ENCODE data around the gene AGAP1. TPM values are rescaled to one million over a fixed set of nuclear protein-coding genes. Genes with fewer than 3 reads are reported as not detected.

The AGAP1 gene
- total RNA-seq, 2 experiments from 2014 or later: 2.4 to 4.5 TPM

GRCh38 chr2:235556901-235557300, 63.1 kb downstream of the AGAP1 start:
- POLR2A ChIA-PET: no interaction called here
- Mint-ChIP-seq H3K4me1 (no peaks in the 10 kb centered on the region), H3K9me3 (no peaks in the 10 kb centered on the region), H3K27ac (no peak overlapping the region), H3K36me3 (no peaks in the 10 kb centered on the region), H3K27me3 (peaks cover 7% of the 10 kb centered on the region), H3K4me3 (no peak overlapping the region)
- DNase-seq: no peak
- ATAC-seq (ENCODE audit: low read depth): no peak

- ATAC-seq (ENCODE audit: low read depth): no peak
- H3K9me3 Mint-ChIP-seq: no peaks in the 10 kb centered on the region
- no peak overlapping the region for H3K4me3 Mint-ChIP-seq
- POLR2A ChIA-PET: no interaction called here
- peaks cover 4% of the 10 kb centered on the region for H3K27me3 Mint-ChIP-seq
- no peak for DNase-seq
- H3K36me3 Mint-ChIP-seq: no peaks in the 10 kb centered on the region
- H3K4me1 Mint-ChIP-seq: no peaks in the 10 kb centered on the region
- H3K27ac Mint-ChIP-seq: no peak overlapping the region
Observed at GRCh38 chr2:235557903-235558302, 64.1 kb downstream of the AGAP1 start.

DNA sequence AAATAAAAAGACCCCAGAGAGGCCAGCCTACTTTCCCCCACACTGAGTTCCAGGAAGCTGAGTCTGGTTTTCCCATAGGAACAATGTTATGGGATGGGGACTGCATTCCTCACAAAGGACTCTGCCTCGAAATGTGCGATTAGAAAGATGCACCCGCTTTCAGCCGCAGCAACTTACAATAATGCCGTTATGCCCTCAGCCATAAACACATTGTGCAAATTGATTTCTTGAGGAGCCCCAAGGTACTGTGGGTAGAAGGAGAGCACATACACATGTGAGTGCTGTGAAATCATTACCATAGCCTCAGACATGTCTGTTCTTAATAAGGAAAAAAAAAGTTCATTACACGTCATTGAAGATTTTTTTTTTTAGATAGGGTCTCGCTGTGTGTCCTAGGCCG, 64.7 kb downstream of the AGAP1 start:
- no peaks in the 10 kb centered on the region for H3K36me3 Mint-ChIP-seq
- no peak overlapping the region for H3K4me3 Mint-ChIP-seq
- ATAC-seq (ENCODE audit: low read depth): no peak
- no peak overlapping the region for H3K27ac Mint-ChIP-seq
- H3K9me3 Mint-ChIP-seq: no peaks in the 10 kb centered on the region
- peaks cover 6% of the 10 kb centered on the region for H3K27me3 Mint-ChIP-seq
- H3K4me1 Mint-ChIP-seq: no peaks in the 10 kb centered on the region
- POLR2A ChIA-PET: no interaction called here
- DNase-seq: no peak

- DNase-seq (no peak), ATAC-seq (ENCODE audit: low read depth) (no peak)
- Mint-ChIP-seq H3K27me3 (peaks cover 6% of the 10 kb centered on the region), H3K27ac (no peak overlapping the region), H3K4me3 (no peak overlapping the region), H3K36me3 (no peaks in the 10 kb centered on the region), H3K9me3 (no peaks in the 10 kb centered on the region), H3K4me1 (no peaks in the 10 kb centered on the region)
- POLR2A ChIA-PET: no interaction called here
Observed at GRCh38 chr2:235560345-235560744, 66.5 kb downstream of the AGAP1 start.

DNA sequence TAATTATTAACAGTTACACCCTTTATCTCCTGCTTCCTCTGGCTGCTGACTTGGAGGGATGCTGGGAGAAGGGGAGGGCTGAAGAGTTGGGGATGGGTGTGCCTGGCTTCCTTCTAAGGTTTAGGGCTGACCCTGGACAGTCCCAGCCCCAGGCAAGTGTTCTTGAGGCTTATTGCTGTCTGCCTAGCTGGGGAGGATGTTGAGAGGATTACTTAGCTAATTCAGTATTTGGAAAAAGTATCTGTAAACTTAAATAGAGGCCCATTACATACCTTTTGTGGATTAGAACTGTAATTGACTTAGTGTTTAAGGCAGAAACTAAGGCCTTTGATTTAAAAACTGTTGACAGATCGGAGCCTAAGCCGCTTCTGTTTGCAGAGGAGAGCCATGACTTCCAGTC, 67.6 kb downstream of the AGAP1 start:
- Mint-ChIP-seq H3K9me3 (no peaks in the 10 kb centered on the region), H3K4me3 (no peak overlapping the region), H3K4me1 (peaks cover 1% of the 10 kb centered on the region), H3K27me3 (peaks cover 6% of the 10 kb centered on the region), H3K27ac (no peak overlapping the region), H3K36me3 (no peaks in the 10 kb centered on the region)
- POLR2A ChIA-PET: no interaction called here
- ATAC-seq (ENCODE audit: low read depth) (no peak), DNase-seq (no peak)

DNA sequence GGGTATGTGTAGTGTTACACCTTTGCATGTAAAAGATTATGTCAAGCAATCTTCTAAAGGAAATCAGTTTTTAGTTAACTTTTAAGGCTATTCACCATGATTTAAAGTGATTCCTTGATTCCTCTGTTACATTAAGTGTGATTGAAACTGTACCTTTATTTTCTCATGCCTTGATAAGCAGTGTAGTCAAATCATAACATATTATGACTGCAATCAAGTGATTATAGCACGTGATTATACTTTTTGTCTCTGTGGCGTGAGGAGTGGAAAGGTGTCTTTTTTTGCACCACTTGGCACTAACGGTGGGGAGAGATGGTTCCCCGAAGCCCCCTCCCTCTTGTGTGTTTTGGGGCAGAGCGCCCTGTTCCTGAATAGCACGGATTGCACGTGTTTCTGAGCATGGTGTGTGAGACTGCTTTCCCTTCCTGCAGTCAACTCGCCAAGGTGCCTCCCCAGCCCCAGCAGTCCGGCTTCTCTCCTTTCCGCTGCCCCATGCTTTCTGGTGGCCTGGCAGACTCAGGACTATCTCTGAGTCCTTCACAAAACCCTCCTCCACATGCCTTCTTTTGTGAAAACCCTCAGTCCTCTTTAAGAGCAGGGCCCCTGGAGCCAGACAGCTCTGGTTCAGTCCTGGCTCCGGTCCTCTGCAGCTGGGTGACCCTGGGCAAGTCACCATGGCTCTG, 68.4 kb downstream of the AGAP1 start:
- Mint-ChIP-seq H3K27ac (no peak overlapping the region), H3K36me3 (no peaks in the 10 kb centered on the region), H3K4me3 (no peak overlapping the region), H3K4me1 (peaks cover 2% of the 10 kb centered on the region), H3K27me3 (peaks cover 6% of the 10 kb centered on the region), H3K9me3 (no peaks in the 10 kb centered on the region)
- POLR2A ChIA-PET: no interaction called here
- DNase-seq: no peak
- no peak for ATAC-seq (ENCODE audit: low read depth)

DNA sequence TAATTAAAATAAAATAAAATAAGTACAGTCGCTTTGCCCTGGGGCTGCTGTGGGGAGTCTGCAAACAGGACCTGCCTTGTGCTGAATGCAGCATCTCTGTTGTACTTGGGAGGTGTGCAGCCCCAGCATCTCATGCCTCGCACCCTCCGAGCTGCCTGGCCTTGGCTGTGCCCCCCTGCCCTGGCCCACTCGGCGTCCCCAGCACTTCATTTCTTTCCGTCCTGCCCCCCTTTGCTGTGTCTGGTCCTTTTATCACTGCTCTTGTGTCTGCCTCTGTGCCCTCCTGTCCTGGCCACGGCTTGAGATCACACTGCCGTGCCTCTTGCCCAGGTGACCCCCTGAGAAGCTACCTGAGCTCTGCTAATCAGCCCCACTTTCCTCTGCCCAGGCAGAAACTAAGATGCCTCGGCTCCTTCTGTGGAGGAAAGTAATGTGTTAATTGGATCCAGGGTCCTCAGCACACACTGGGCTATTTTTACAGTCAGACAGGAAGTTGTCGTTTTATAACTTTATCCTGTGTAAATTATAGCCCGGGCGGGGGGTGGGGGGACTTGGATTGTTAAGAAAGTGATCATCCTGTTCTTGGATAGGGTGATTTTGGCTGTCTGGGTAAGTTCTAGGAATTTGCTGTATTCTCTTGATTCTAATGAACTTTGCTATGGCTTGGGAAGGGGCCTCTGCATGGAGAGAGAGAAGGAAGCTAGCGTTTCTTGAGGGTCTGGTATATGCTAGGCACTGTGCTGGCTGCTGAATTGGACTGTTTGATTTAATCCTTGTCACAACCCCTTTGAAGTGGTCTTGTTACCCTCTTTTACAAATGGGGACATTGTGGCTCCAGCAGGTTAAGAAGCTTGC, 69.4 kb downstream of the AGAP1 start:
- H3K4me1 Mint-ChIP-seq: peaks cover 4% of the 10 kb centered on the region
- POLR2A ChIA-PET: no interaction called here
- no peak for ATAC-seq (ENCODE audit: low read depth)
- peaks cover under 1% of the 10 kb centered on the region for H3K9me3 Mint-ChIP-seq
- no peak overlapping the region for H3K4me3 Mint-ChIP-seq
- no peak overlapping the region for H3K27ac Mint-ChIP-seq
- DNase-seq: no peak
- peaks cover 6% of the 10 kb centered on the region for H3K27me3 Mint-ChIP-seq
- no peaks in the 10 kb centered on the region for H3K36me3 Mint-ChIP-seq

DNA sequence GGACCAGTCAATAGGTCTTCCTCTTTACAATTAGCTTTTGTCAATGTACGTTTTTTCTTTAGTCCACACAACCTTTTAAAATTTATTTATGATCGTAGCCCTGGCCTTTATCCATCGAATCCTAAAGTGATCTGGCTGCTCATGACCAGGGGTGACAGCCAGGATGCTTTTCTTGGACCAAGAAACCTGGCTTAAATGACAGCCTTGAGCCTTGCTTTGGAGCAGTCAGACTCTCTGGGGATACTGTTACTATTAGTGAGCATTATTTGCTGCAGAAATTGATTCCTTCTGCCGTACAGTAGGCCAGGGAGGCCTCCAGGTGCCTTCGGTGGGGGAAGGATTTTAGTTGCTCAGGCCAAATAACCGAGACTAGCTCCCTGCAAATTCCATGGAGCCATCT, 70.2 kb downstream of the AGAP1 start:
- DNase-seq (no peak), ATAC-seq (ENCODE audit: low read depth) (no peak)
- Mint-ChIP-seq H3K36me3 (no peaks in the 10 kb centered on the region), H3K27ac (no peak overlapping the region), H3K9me3 (peaks cover 2% of the 10 kb centered on the region), H3K4me1 (peaks cover 4% of the 10 kb centered on the region), H3K27me3 (peaks cover 6% of the 10 kb centered on the region), H3K4me3 (no peak overlapping the region)
- POLR2A ChIA-PET: no interaction called here

GRCh38 chr2:235564884-235565530, 71.2 kb downstream of the AGAP1 start:
- Mint-ChIP-seq H3K9me3 (peaks cover 2% of the 10 kb centered on the region), H3K27me3 (peaks cover 6% of the 10 kb centered on the region), H3K27ac (no peak overlapping the region), H3K4me3 (no peak overlapping the region), H3K4me1 (peaks cover 4% of the 10 kb centered on the region), H3K36me3 (no peaks in the 10 kb centered on the region)
- ATAC-seq (ENCODE audit: low read depth) (no peak), DNase-seq (no peak)
- POLR2A ChIA-PET: no interaction called here

DNA sequence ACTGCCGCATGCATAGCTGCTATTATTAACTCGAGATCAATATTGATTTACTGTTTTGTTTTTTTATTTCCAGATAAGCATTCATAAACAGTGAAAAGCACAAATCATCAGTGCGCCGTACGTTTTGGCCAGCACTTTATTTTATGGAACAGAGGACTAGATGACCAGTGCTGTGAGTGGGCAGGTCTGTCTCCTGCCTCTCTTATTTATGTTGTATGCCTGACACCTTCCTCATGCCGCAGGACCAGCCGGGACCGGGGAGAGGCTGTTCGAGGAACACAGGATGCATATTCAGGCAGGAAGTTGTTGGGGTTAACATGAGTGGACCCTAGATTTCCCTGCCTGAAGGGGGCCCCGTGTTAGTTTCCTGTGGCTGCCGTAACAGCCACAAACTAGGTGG, 72.6 kb downstream of the AGAP1 start:
- H3K27ac Mint-ChIP-seq: no peak overlapping the region

DNA sequence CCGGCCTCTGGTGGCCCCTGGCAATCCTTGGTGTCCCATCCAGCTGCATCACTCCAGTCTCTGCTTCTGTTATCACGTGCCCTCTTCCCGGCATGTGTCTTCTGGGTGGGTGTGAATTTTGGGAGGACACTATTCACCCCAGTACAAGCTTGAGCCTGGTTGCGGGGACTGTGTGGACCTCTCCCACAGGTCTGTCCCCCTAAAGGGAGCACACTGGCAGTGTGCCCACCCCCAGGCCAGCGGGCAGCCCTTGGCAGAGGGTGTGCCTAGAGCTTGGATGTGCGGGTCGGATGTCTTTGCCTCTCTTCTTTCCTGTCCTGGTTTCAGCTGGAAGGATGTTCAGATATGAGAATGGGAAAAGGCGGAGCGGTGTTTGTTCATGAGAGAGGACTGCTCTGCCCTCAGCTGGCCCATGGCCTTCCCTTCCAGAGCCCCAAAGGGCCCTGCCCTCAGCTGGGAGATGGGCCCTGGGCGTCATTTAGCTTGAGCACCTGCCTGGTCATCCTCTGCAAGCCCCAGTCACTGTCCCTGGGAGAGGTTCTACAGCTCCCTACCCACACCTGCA, 73.2 kb downstream of the AGAP1 start:
- no peak overlapping the region for H3K4me3 Mint-ChIP-seq
- H3K4me1 Mint-ChIP-seq: peaks cover 4% of the 10 kb centered on the region
- H3K27ac Mint-ChIP-seq: no peak overlapping the region
- peaks cover 2% of the 10 kb centered on the region for H3K9me3 Mint-ChIP-seq
- POLR2A ChIA-PET: no interaction called here
- peaks cover 6% of the 10 kb centered on the region for H3K27me3 Mint-ChIP-seq
- DNase-seq (no peak), ATAC-seq (ENCODE audit: low read depth) (no peak)
- H3K36me3 Mint-ChIP-seq: no peaks in the 10 kb centered on the region

More for the DNA sequence above, 72.6 kb downstream of the AGAP1 start:
- Mint-ChIP-seq H3K9me3 (peaks cover 2% of the 10 kb centered on the region), H3K36me3 (no peaks in the 10 kb centered on the region), H3K4me3 (no peak overlapping the region), H3K4me1 (peaks cover 4% of the 10 kb centered on the region), H3K27me3 (peaks cover 6% of the 10 kb centered on the region)
- POLR2A ChIA-PET: no interaction called here
- no peak for ATAC-seq (ENCODE audit: low read depth)
- DNase-seq: no peak

DNA sequence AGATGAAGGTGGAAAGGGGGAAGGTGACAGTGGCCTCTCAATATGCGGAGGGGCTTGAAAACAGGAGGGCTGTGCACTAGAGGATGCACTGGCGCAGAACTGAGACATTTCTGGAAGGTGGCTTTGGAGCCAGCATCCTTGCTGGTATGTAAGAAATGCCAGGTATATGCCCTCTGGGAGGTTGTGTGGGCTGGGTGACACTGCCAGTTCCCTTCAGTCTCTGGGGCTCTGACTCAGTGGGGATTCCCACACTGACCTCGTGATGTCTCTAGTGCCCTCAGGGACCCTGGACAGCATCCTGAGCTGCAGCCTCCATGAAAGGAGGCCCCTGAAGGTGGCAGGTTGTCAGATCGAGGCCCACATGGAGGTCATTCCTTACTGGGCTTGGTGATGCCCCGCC, 74.0 kb downstream of the AGAP1 start:
- peaks cover 4% of the 10 kb centered on the region for H3K4me1 Mint-ChIP-seq
- no peak overlapping the region for H3K4me3 Mint-ChIP-seq
- H3K36me3 Mint-ChIP-seq: no peaks in the 10 kb centered on the region
- peaks cover 6% of the 10 kb centered on the region for H3K27me3 Mint-ChIP-seq
- ATAC-seq (ENCODE audit: low read depth) (no peak), DNase-seq (no peak)
- POLR2A ChIA-PET: no interaction called here
- peaks cover 2% of the 10 kb centered on the region for H3K9me3 Mint-ChIP-seq
- H3K27ac Mint-ChIP-seq: no peak overlapping the region

DNA sequence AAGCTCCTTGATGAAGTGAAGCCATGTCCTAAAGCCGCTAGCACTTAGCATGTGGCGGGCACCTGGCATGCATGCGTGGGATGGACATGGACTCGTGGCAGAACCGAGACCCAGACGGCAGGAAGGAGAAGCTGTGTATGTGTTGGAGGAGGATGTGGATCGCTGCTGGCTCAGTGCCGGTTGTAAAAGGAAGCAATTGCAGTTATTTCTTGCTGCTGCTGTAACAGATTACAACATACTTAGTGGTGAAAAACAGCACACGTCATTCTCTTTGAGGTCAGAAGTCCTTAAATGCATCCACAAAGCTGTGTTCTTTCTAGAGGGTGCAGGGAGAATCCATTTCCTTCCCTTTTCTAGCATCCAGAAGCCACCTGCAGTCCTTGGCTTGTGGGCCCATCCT, 74.6 kb downstream of the AGAP1 start:
- Mint-ChIP-seq H3K4me3 (no peak overlapping the region), H3K9me3 (peaks cover 2% of the 10 kb centered on the region), H3K27ac (no peak overlapping the region), H3K27me3 (peaks cover 4% of the 10 kb centered on the region), H3K4me1 (peaks cover 4% of the 10 kb centered on the region), H3K36me3 (no peaks in the 10 kb centered on the region)
- DNase-seq (no peak), ATAC-seq (ENCODE audit: low read depth) (no peak)
- POLR2A ChIA-PET: no interaction called here
